H1 (cell line): ENCODE measurements around the gene PCDHA1. TPM values are rescaled to one million over a fixed set of nuclear protein-coding genes. Genes with fewer than 3 reads are reported as not detected.

ENCODE experiments used
- CHD2 ChIP-seq: IDR thresholded peaks from 2 replicates; pipeline ENCODE4 v1.6.1; 2012; ENCODE audit warnings: low read length, improper control_type of control experiment
- HDAC2 ChIP-seq, 2 experiments: fragments of 300-600 bp in 1 of 2; sonication (generic) in 1 of 2; IDR thresholded peaks; 2 replicates each; pipeline ENCODE4 v1.6.1; 2011 to 2012; ENCODE audit warnings: low read depth in 2 of 2, low read length in 2 of 2, mild to moderate bottlenecking in 2 of 2, moderate library complexity in 2 of 2, borderline replicate concordance in 1 of 2, inconsistent platforms in 1 of 2
- KDM4A ChIP-seq: IDR thresholded peaks from one replicate; pipeline ENCODE4 v1.7.1; 2012; ENCODE audit warnings: low read depth, mild to moderate bottlenecking, moderate library complexity, low read length, inconsistent platforms; ENCODE audit not compliant: severe bottlenecking
- NANOG ChIP-seq: IDR thresholded peaks from 2 replicates; pipeline ENCODE4 v1.6.1; 2011; ENCODE audit warnings: low read length, low read depth, mild to moderate bottlenecking, inconsistent platforms; ENCODE audit not compliant: insufficient read depth, poor library complexity, severe bottlenecking
- RBBP5 ChIP-seq: IDR thresholded peaks from 2 replicates; pipeline ENCODE4 v1.7.1; 2012; ENCODE audit warnings: low read depth, mild to moderate bottlenecking, inconsistent platforms, low read length, moderate library complexity, borderline replicate concordance
- RXRA ChIP-seq: IDR thresholded peaks from 2 replicates; pipeline ENCODE4 v1.6.1; 2011; ENCODE audit warnings: low read depth, mild to moderate bottlenecking, low read length, moderate library complexity; ENCODE audit not compliant: insufficient read depth
- polyA plus RNA-seq, 7 experiments: library from polyadenylated mRNA; depleted of rRNA in 3 of 7; stranded (reverse) in 5 of 7; unstranded in 2 of 7; fragments of >200 nt in 5 of 7; fragments of 200-250 nt in 2 of 7; gene quantifications; 1 replicate in 5 of 7; 2 replicates in 1 of 7; 4 replicates in 1 of 7; pipeline versions ENCODE4 v1.2.1 to v1.2.3, GENCODE V29; 2011 to 2013; ENCODE audit warnings: missing spikeins in 2 of 7, mixed read lengths in 2 of 7
- total RNA-seq: library from RNA; stranded (reverse); fragmentation: NEBNext Ultra II Directional; extraction: Animal tissue kit (Norgen Biotek cat#: 25700); gene quantifications from 2 replicates; pipeline ENCODE4 v1.2.1, GENCODE V29; 2021
- TF ChIP-seq, protein P1 (sequence below): IDR thresholded peaks from 2 replicates; pipeline ENCODE4 v1.6.1; 2011; ENCODE audit warnings: low read depth, mild to moderate bottlenecking, low read length; ENCODE audit not compliant: insufficient read depth
- TF ChIP-seq, protein P2 (sequence below): IDR thresholded peaks from 2 replicates; pipeline ENCODE4 v1.6.1; 2012; ENCODE audit warnings: low read length, inconsistent platforms
- TF ChIP-seq, protein P3 (sequence below): IDR thresholded peaks from 2 replicates; pipeline ENCODE4 v1.6.1; 2012; ENCODE audit warnings: inconsistent platforms

PCDHA1 gene
- total and polyA plus RNA-seq, 2 of the 8 experiments (the other 6 are each of a cell fraction or from before 2014, with no cell fraction given) = 0.23 to 0.50 TPM

DNA sequence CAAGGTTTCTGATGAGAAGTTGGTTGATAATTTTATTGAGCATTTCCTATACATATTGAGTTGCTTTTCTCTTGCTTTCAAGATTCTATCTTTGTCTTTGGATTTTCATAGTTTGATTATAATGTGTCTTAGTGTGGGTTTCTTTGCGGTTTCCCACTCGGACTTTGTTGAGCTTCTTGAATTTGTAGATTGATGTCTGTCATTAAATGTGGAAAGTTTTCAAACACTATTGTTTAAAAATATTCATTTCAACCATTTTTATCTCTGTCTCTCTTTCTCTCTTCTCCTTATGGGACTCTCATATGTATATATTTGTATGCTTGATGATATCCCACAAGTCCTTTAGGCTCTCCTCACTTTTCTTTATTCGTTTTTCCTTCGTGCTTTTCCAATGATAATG is 18.5 kb upstream of the PCDHA1 start (continued):
- TF ChIP-seq, protein P1, sequence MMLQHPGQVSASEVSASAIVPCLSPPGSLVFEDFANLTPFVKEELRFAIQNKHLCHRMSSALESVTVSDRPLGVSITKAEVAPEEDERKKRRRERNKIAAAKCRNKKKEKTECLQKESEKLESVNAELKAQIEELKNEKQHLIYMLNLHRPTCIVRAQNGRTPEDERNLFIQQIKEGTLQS = no peak
- TF ChIP-seq HDAC2 (IDR thresholded peaks at IDR 0.05; ENCODE audit: borderline replicate concordance in 1 of 2, low read depth in 2 of 2, low read length in 2 of 2) (no peak), RBBP5 (no peak), RXRA (no peak), KDM4A (no peak), NANOG (no peak), CHD2 (no peak)
- TF ChIP-seq, protein P2, sequence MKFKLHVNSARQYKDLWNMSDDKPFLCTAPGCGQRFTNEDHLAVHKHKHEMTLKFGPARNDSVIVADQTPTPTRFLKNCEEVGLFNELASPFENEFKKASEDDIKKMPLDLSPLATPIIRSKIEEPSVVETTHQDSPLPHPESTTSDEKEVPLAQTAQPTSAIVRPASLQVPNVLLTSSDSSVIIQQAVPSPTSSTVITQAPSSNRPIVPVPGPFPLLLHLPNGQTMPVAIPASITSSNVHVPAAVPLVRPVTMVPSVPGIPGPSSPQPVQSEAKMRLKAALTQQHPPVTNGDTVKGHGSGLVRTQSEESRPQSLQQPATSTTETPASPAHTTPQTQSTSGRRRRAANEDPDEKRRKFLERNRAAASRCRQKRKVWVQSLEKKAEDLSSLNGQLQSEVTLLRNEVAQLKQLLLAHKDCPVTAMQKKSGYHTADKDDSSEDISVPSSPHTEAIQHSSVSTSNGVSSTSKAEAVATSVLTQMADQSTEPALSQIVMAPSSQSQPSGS = no peak
- TF ChIP-seq, protein P3, sequence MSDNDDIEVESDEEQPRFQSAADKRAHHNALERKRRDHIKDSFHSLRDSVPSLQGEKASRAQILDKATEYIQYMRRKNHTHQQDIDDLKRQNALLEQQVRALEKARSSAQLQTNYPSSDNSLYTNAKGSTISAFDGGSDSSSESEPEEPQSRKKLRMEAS = no peak
